Right lobe of liver (tissue), 6 donors: ENCODE measurements around the gene STAT4. TPM values are rescaled to one million over a fixed set of nuclear protein-coding genes. Genes with fewer than 3 reads are reported as not detected.

ENCODE experiments used
- ATAC-seq, 4 donors: fragments of 200-7000 bp; cut with Tn5 transposase; one replicate each; pipeline ENCODE4 v1.9.1; 2020; ENCODE audit warnings: mild to moderate bottlenecking in 4 of 4, moderate library complexity in 4 of 4
- DNase-seq, 3 donors: peaks; one replicate each; pipeline ENCODE4 v3.0.0-alpha.2; 2020
- H3K27ac ChIP-seq, 3 donors: fragments of 200-600 bp; one replicate each; pipeline ENCODE4 v1.8.0; 2022
- H3K27me3 ChIP-seq, 2 donors: fragments of 200-600 bp; one replicate each; pipeline ENCODE4 v1.8.0; 2022
- H3K36me3 ChIP-seq, 4 donors: fragments of 200-600 bp; sonication (generic) in 1 of 4; one replicate each; pipeline versions ENCODE4 v1.5.1 to v1.8.0; 2017 to 2022; ENCODE audit warnings: control low read depth in 1 of 4
- H3K4me1 ChIP-seq, 4 donors: fragments of 200-600 bp; sonication (generic) in 1 of 4; one replicate each; pipeline versions ENCODE4 v1.5.1 to v1.8.0; 2017 to 2022; ENCODE audit warnings: control low read depth in 1 of 4
- H3K4me3 ChIP-seq, 3 donors: fragments of 200-600 bp; one replicate each; pipeline ENCODE4 v1.8.0; 2022
- H3K9me3 ChIP-seq, 4 donors: fragments of 200-600 bp; sonication (generic) in 1 of 4; one replicate each; pipeline versions ENCODE4 v1.5.1 to v1.8.0; 2017 to 2022; ENCODE audit warnings: control low read depth in 1 of 4
- POLR2A ChIP-seq: fragments of 450-650 bp; IDR thresholded peaks from one replicate; pipeline ENCODE4 v1.6.1; 2017; ENCODE audit warnings: antibody characterized with exemption, mild to moderate bottlenecking
- WGBS: methylation state at CpG from one replicate; pipeline ENCODE4 v1.1.6; 2018; ENCODE audit warnings: low coverage, low lambda C conversion rate; ENCODE audit not compliant: insufficient coverage; ENCODE audit errors: missing lambda C conversion rate; 5-methylcytosine and 5-hydroxymethylcytosine counted together
- intact Hi-C, 2 donors: fragments of 100-400 bp; cut with DNase I; formaldehyde crosslinking; loops; one replicate each; pipeline versions ENCODE4 v1.11.2 to v1.14.1; 2022
- total RNA-seq, 6 experiments: library from RNA; depleted of rRNA in 2 of 6; stranded (reverse); fragments of >200 nt in 2 of 6; fragmentation: NEBNext Ultra II Directional in 3 of 6; extraction: Animal tissue kit (Norgen Biotek cat#: 25700) in 3 of 6; gene quantifications; one replicate each; pipeline versions ENCODE4 v1.1.0 to v1.2.4, GENCODE V29; 2016 to 2023
- TF ChIP-seq, protein P1 (sequence below), 4 donors: fragments of 200-600 bp in 3 of 4; fragments of 450-650 bp in 1 of 4; IDR thresholded peaks; one replicate each; pipeline versions ENCODE4 v1.5.1 to v1.8.0; 2016 to 2022; ENCODE audit warnings: antibody characterized with exemption in 4 of 4, mild to moderate bottlenecking in 2 of 4
- donor health status: DM: no; HTN: yes; CAD: no.
- donor health status: DM: no; HTN: no; CAD: no.
- donor health status: DM: no; HTN: no; CAD: no.
- donor health status: DM: no; HTN: yes; CAD: no.
- donor health status: DM: no; HTN: yes; CAD: no.

The STAT4 gene
- total RNA-seq, 6 experiments from 2014 or later, result 0.90 to 6.1 (median 3.2) TPM

DNA sequence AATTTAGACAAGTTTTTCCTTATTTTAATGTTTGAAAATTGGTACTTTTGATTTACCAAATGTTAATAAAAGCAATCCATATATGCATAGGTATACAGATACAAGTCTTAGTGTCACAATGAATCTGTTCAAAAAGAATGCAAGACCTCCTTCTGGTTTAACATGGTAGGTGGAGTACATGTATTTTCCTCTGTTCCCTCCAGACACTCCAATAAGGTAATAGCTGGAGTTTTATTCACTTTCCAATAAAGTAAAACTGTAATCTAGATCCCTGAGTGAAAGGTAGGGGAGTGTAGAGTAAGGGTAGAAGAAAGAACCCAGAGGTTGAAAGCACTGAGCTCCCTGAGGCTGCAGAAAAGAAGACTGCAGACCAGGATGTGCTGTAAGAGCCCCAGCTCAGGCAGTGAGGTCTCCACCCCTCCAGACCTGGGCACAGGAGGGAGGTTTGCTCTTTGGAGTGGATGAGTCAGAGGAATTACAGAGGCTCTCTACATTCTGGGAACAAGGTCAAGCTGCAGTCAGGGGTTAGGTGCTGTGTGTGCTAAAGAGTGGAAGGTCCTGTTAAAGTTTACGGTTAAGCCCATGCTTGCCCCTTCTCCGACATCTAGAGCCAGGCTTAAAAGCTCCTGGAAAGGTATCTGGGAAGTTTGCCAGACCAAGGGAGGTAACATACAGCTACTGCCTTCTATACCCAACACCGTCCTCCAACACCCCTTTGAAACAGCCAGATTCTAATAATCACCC is 109.2 kb downstream of the STAT4 start:
- intact Hi-C loops, result no loop called here
- TF ChIP-seq, protein P1, sequence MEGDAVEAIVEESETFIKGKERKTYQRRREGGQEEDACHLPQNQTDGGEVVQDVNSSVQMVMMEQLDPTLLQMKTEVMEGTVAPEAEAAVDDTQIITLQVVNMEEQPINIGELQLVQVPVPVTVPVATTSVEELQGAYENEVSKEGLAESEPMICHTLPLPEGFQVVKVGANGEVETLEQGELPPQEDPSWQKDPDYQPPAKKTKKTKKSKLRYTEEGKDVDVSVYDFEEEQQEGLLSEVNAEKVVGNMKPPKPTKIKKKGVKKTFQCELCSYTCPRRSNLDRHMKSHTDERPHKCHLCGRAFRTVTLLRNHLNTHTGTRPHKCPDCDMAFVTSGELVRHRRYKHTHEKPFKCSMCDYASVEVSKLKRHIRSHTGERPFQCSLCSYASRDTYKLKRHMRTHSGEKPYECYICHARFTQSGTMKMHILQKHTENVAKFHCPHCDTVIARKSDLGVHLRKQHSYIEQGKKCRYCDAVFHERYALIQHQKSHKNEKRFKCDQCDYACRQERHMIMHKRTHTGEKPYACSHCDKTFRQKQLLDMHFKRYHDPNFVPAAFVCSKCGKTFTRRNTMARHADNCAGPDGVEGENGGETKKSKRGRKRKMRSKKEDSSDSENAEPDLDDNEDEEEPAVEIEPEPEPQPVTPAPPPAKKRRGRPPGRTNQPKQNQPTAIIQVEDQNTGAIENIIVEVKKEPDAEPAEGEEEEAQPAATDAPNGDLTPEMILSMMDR (IDR thresholded peaks at IDR 0.05), result no peak
- TF ChIP-seq POLR2A, result no peak
- Histone ChIP-seq H3K4me3 (no peak overlapping the region), H3K4me1 (no peaks in the 10 kb centered on the region), H3K36me3 (no peaks in the 10 kb centered on the region), H3K9me3 (no peaks in the 10 kb centered on the region), H3K27ac (no peak overlapping the region), H3K27me3 (no peaks in the 10 kb centered on the region)
- DNase-seq (peak in 1 of 3 donors; percentile 53), ATAC-seq (peak; percentile 42 to 100 (median 86))
- 80% methylated on average over 1 of the region's 3 CpGs for WGBS

DNA sequence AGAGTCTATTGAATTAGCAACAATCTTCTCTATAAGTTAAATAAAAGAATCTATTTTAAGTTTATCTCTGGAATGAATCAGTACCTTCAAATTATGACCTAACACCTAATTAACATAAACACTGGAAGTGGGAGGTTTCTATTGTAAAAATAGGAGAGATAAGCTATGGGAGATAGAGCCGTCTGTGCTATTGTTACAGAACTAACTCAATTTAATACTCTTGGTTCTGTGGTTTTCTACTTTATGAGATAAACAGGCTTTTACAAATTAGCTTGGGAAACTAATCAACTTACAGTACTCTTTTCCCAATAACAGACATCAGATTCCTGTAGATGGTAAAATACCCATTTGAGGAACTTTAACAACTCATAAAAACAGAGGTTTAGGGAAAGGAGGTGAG is 111.2 kb downstream of the STAT4 start:
- TF ChIP-seq, protein P1 (IDR thresholded peaks at IDR 0.05), result no peak
- no peak for TF ChIP-seq POLR2A
- WGBS, result 60% methylated on average over 1 of the region's 1 CpG

DNA sequence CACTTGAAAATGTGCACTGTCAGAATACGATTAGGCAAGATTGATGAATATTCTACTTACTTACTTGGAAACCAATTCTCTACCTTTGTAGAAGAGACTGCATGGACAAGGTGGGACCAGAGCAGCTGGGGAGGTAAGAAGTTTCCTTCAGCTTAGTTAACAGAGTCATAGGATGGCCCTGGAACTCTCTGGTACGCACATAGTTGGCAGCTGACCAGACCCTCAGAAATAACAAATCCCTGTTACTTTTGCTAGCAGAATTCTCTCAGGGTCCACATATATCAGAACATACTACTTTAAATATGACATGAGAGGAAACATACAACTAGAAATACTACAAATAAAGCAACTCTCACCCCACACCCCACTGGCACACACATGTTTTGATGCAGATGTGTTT is 112.1 kb downstream of the STAT4 start:
- no peak for ATAC-seq
- H3K36me3 ChIP-seq, result no peaks in the 10 kb centered on the region
- intact Hi-C loops, result no loop called here
- WGBS, result 85% methylated on average over 2 of the region's 2 CpGs
- DNase-seq, result no peak
- no peak for TF ChIP-seq POLR2A
- no peak overlapping the region for H3K4me3 ChIP-seq
- no peaks in the 10 kb centered on the region for H3K27me3 ChIP-seq
- no peak overlapping the region for H3K27ac ChIP-seq
- H3K4me1 ChIP-seq, result no peaks in the 10 kb centered on the region
- no peaks in the 10 kb centered on the region for H3K9me3 ChIP-seq

More for the DNA sequence above, 111.2 kb downstream of the STAT4 start:
- H3K9me3 ChIP-seq, result no peaks in the 10 kb centered on the region
- H3K4me1 ChIP-seq, result no peaks in the 10 kb centered on the region
- intact Hi-C loops, result no loop called here
- no peaks in the 10 kb centered on the region for H3K27me3 ChIP-seq
- H3K4me3 ChIP-seq, result no peak overlapping the region
- ATAC-seq (no peak), DNase-seq (no peak)
- H3K27ac ChIP-seq, result no peak overlapping the region
- H3K36me3 ChIP-seq, result no peaks in the 10 kb centered on the region

DNA sequence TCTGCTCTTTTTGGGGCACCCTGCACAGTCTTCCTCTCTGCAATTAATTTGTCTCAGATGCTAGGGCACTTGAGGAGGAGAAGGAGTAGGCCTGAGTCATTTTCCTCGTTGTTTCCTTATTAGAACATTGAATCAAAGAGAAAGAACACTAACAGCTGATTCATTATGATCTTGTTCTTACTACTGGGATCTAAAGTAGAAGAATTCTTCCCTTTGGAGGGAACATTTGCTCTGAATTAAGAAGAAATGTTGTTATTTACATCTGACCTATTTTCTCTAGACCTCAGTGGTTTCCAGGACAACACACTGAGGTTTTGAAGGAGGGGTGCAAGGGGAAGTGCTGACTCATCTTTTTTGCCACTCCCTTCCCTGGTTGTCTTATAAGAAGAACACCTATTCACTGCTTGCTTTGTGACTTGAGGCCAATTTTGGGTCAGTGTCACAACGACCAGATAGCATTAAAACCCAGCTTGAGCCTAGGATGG is 112.5 kb downstream of the STAT4 start:
- Histone ChIP-seq H3K27me3 (no peaks in the 10 kb centered on the region), H3K9me3 (no peaks in the 10 kb centered on the region), H3K4me1 (no peaks in the 10 kb centered on the region), H3K4me3 (no peak overlapping the region), H3K36me3 (no peaks in the 10 kb centered on the region), H3K27ac (no peak overlapping the region)
- intact Hi-C loops, result no loop called here
- DNase-seq (no peak), ATAC-seq (no peak)
- TF ChIP-seq, protein P1 (IDR thresholded peaks at IDR 0.05), result no peak
- no peak for TF ChIP-seq POLR2A
- WGBS, result 60% methylated on average over 2 of the region's 2 CpGs

DNA sequence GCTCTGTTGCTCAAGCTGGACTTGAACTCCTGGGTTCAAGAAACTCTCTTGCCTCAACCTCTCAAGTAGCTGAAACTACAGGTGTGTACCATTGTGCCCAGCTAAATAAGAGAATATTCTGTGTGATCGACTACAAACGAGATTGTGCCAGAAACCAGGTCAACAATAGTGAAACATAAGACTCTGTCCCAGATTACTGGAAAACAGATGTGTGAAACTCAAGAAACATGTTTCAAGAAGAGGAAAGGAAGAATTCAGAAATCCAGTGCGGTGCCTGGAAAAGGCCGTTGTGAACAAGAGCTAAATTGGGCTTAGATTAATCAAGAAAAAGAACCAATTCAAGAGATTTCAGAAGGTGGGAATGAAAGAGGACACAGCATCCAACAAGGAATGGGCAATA is 113.4 kb downstream of the STAT4 start:
- Histone ChIP-seq H3K27me3 (no peaks in the 10 kb centered on the region), H3K4me1 (no peaks in the 10 kb centered on the region), H3K4me3 (no peak overlapping the region), H3K9me3 (no peaks in the 10 kb centered on the region), H3K36me3 (no peaks in the 10 kb centered on the region), H3K27ac (no peak overlapping the region)
- 95% methylated on average over 2 of the region's 4 CpGs for WGBS
- ATAC-seq (no peak), DNase-seq (no peak)
- no peak for TF ChIP-seq POLR2A
- TF ChIP-seq, protein P1 (IDR thresholded peaks at IDR 0.05), result no peak
- intact Hi-C loops, result no loop called here
